Measurements from ENCODE around the gene SRGAP3. TPM values are rescaled to one million over a fixed set of nuclear protein-coding genes. Genes with fewer than 3 reads are reported as not detected.
A peak's percentile ranks its signal among the peaks of the same experiment; 100 is the strongest.

SRGAP3 gene
- total and polyA plus RNA-seq, 10 of the 15 experiments (the other 5 are each of a cell fraction or from before 2014, with no cell fraction given) = 0.32 to 1.7 (median 0.99) TPM

- no peak for TF ChIP-seq MYC (IDR thresholded peaks at IDR 0.05; ENCODE audit: insufficient read depth, insufficient read length, insufficient replicate concordance, low read length, severe bottlenecking)
- no peak for TF ChIP-seq MAX (IDR thresholded peaks at IDR 0.05; ENCODE audit: low read depth, low read length)
- 0 out of 2 replicates have a peak, but pooled peaks have one; percentile 43 for TF ChIP-seq TCF12 (IDR thresholded peaks at IDR 0.05; ENCODE audit: low read depth, low read length)
- peak; percentile 35; the same call in 1 of the 2 replicates for TF ChIP-seq RUNX3 (IDR thresholded peaks at IDR 0.05; ENCODE audit: low read length)
- TF ChIP-seq CHD1 (IDR thresholded peaks at IDR 0.05; ENCODE audit: low read depth, low read length) = no peak
- TF ChIP-seq MEF2B (IDR thresholded peaks at IDR 0.05; ENCODE audit: partially characterized antibody, poor library complexity, severe bottlenecking) = peak; percentile 52
- TF ChIP-seq ZBTB33 (IDR thresholded peaks at IDR 0.05) = no peak
- TF ChIP-seq BHLHE40 (IDR thresholded peaks at IDR 0.05; ENCODE audit: borderline replicate concordance in 1 of 2, low read depth in 2 of 2, low read length in 1 of 2) = peak; percentile 69 to 81
- TF ChIP-seq ZNF622 (IDR thresholded peaks at IDR 0.05) = no peak
- TF ChIP-seq BCL11A (IDR thresholded peaks at IDR 0.05; ENCODE audit: low read depth, low read length) = 0 out of 2 replicates have a peak, but pooled peaks have one; percentile 39
- no peak for TF ChIP-seq TCF7 (IDR thresholded peaks at IDR 0.05; ENCODE audit: borderline replicate concordance)
- H3K79me2 ChIP-seq (ENCODE audit: control insufficient read depth, insufficient read depth, low read length) = no peaks in the 10 kb centered on the region
- no peaks in the 10 kb centered on the region; the same call in 1 of the 3 replicates for H3K9me3 ChIP-seq (replicated peaks; ENCODE audit: control insufficient read depth, insufficient read depth, low read length)
- no peaks in the 10 kb centered on the region for H3K27me3 ChIP-seq (replicated peaks in 1 of 2; ENCODE audit: control insufficient read depth in 2 of 2, insufficient read depth in 2 of 2, low read length in 1 of 2)
- no peak overlapping the region for H3K27ac ChIP-seq (ENCODE audit: control insufficient read depth, insufficient read depth)
- no peak overlapping the region for H3K4me3 ChIP-seq
- H2AFZ ChIP-seq (ENCODE audit: control insufficient read depth, low read depth, low read length) = no peak overlapping the region
- DNase-seq (ENCODE audit: low read depth, low spot score) (no peak), FAIRE-seq (no peak), ATAC-seq (peak; percentile 41)
- in situ Hi-C loops (cut with MboI) (no loop called here), intact Hi-C loops (cut with micrococcal nuclease; ENCODE audit: unreplicated experiment) (no loop called here)
- POLR2A ChIA-PET = no interaction called here
- RAD21 ChIA-PET (ENCODE audit: unreplicated experiment) = interaction anchor here (0.6 kb wide), 1 partner anchor 841 kb away, joined by 3 read pairs; no protein-coding TSS in a partner anchor
- H3K36me3 ChIP-seq (ENCODE audit: control insufficient read depth in 2 of 2, insufficient read depth in 2 of 2, low read length in 1 of 2) = no peaks in the 10 kb centered on the region
- SMC1A ChIA-PET (ENCODE audit: uncharacterized antibody, unreplicated experiment) = interaction anchor here (1.7 kb wide), 1 partner anchor 64 kb away, joined by 3 read pairs; no protein-coding TSS in a partner anchor
- BruUV-seq (replicated peaks) = no TSS peak
- CTCF ChIA-PET = interaction anchor here (0.6 kb wide), 1 partner anchor 1850 kb away, joined by 3 read pairs; no protein-coding TSS in a partner anchor
- no peak overlapping the region for H3K4me2 ChIP-seq (ENCODE audit: control insufficient read depth, insufficient read depth)
- WGBS (ENCODE audit: insufficient coverage, insufficient replicate concordance, low lambda C conversion rate, missing lambda C conversion rate) = 10% methylated on average over 11 of the region's 11 CpGs
- no peak overlapping the region for H3K9ac ChIP-seq (ENCODE audit: control insufficient read depth, insufficient read depth, low read length)
- peaks cover 8% of the 10 kb centered on the region for H3K4me1 ChIP-seq (ENCODE audit: control insufficient read depth, insufficient read depth, low read length)
- H4K20me1 ChIP-seq (ENCODE audit: control insufficient read depth, insufficient read depth) = no peaks in the 10 kb centered on the region
These were observed 102.9 kb downstream of the SRGAP3 start for GRCh38 chr3:9146367-9147071.
